Parathyroid adenoma (tissue), 2 donors: ENCODE data around the gene ELP4.

Source experiments
- H2AFZ ChIP-seq: fragments of 300-600 bp; sonication (generic); one replicate; pipeline ENCODE4 v1.7.0; 2017; ENCODE audit warnings: antibody characterized with exemption, mild to moderate bottlenecking
- H3K27ac ChIP-seq: fragments of 300-600 bp; sonication (generic); one replicate; pipeline ENCODE4 v1.7.0; 2017
- H3K27me3 ChIP-seq: fragments of 300-600 bp; sonication (generic); one replicate; pipeline ENCODE4 v1.7.0; 2017; ENCODE audit warnings: low read length; ENCODE audit not compliant: control insufficient read depth, insufficient read depth
- H3K36me3 ChIP-seq: fragments of 300-600 bp; sonication (generic); one replicate; pipeline ENCODE4 v1.7.0; 2017; ENCODE audit warnings: low read length; ENCODE audit not compliant: control insufficient read depth, insufficient read depth
- H3K4me1 ChIP-seq: fragments of 300-600 bp; sonication (generic); one replicate; pipeline ENCODE4 v1.7.0; 2017; ENCODE audit warnings: control low read depth
- H3K4me2 ChIP-seq: fragments of 300-600 bp; sonication (generic); one replicate; pipeline ENCODE4 v1.7.0; 2017; ENCODE audit warnings: low read length
- H3K4me3 ChIP-seq: fragments of 300-600 bp; sonication (generic); one replicate; pipeline ENCODE4 v1.7.0; 2017; ENCODE audit warnings: low read depth, low read length
- H3K79me2 ChIP-seq: fragments of 300-600 bp; sonication (generic); one replicate; pipeline ENCODE4 v1.7.0; 2017; ENCODE audit warnings: control low read depth
- H3K9ac ChIP-seq: fragments of 300-600 bp; sonication (generic); one replicate; pipeline ENCODE4 v1.7.0; 2017; ENCODE audit warnings: mild to moderate bottlenecking
- H3K9me3 ChIP-seq: fragments of 300-600 bp; sonication (generic); one replicate; pipeline ENCODE4 v1.7.0; 2017; ENCODE audit warnings: low read length; ENCODE audit not compliant: control insufficient read depth
- TF ChIP-seq, protein P1 (sequence below): fragments of 300-600 bp; sonication (generic); IDR thresholded peaks from one replicate; pipeline ENCODE4 v1.7.0; 2017; ENCODE audit warnings: antibody characterized with exemption, mild to moderate bottlenecking
- donor health status: primary hyperparathyroidism.

ELP4 gene

DNA sequence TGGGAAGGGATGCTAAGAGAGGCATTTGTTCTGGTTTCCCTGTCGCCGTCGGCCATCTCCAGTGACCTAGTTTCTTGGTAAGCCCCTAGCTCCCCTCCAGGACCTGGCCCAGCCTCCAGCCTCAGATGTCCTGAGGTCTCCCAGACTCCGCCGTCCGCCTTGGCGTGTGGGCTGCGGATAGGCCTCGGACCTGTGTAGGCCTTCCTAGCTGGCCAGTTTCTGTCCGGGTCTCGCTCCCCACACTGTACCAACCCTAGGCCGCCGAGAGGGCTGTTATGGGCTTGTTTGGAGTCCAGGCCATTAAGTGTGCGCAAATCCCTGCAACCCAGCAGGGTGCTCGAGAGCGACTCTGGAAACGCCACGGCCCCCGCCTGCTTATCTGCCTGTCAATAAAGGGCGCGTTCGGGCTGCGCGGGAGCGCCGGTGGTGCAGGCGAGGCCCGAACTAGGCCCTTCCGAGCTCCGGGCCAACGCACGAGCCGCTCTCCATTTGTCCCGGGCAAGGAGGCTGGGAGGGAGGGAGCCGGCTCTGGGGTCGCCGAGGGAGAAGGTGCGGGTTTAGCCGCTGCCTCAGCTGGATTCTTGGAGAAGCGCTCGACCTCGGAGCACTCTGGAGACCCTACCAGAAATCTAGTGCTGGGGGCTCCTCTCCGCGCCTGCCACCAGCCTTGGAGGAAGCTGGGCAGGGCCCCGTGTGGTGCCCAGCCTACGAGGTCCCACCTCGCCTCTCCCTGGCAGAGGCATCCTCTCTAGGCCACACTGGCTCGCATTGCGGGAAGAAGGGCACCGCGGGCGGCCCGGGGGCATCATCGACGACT is 310.3 kb downstream of the ELP4 start:
- Histone ChIP-seq H2AFZ (no peak overlapping the region), H3K9ac (no peak overlapping the region), H3K36me3 (no peaks in the 10 kb centered on the region), H3K27me3 (peaks cover 4% of the 10 kb centered on the region), H3K27ac (no peak overlapping the region), H3K9me3 (no peaks in the 10 kb centered on the region), H3K79me2 (no peaks in the 10 kb centered on the region), H3K4me1 (no peaks in the 10 kb centered on the region), H3K4me3 (no peak overlapping the region), H3K4me2 (no peak overlapping the region)
- TF ChIP-seq, protein P1, sequence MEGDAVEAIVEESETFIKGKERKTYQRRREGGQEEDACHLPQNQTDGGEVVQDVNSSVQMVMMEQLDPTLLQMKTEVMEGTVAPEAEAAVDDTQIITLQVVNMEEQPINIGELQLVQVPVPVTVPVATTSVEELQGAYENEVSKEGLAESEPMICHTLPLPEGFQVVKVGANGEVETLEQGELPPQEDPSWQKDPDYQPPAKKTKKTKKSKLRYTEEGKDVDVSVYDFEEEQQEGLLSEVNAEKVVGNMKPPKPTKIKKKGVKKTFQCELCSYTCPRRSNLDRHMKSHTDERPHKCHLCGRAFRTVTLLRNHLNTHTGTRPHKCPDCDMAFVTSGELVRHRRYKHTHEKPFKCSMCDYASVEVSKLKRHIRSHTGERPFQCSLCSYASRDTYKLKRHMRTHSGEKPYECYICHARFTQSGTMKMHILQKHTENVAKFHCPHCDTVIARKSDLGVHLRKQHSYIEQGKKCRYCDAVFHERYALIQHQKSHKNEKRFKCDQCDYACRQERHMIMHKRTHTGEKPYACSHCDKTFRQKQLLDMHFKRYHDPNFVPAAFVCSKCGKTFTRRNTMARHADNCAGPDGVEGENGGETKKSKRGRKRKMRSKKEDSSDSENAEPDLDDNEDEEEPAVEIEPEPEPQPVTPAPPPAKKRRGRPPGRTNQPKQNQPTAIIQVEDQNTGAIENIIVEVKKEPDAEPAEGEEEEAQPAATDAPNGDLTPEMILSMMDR, result no peak

DNA sequence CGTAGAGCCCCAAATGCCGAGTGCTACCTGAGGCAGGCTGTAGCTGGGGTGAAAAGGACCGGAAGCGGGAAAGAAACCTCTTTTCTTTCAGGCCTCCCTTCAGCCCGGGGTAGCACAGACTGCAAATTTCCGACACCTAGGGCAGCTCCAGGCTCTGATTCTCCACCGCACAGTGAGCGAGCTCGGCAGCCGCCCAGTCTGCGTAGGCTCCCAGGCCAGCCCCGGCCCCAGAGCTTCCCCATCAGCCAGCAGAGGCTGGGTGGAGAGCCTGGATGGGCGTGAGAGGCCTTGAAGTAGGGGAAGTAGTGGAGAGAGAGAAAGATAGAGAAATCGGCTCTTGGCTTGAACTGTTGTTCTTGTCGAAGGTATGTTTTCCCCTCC is 310.9 kb downstream of the ELP4 start:
- H3K27ac ChIP-seq, result no peak overlapping the region
- H3K4me3 ChIP-seq, result no peak overlapping the region
- H3K9ac ChIP-seq, result no peak overlapping the region
- H3K36me3 ChIP-seq, result no peaks in the 10 kb centered on the region
- no peaks in the 10 kb centered on the region for H3K79me2 ChIP-seq
- H3K4me1 ChIP-seq, result no peaks in the 10 kb centered on the region
- H3K27me3 ChIP-seq, result peaks cover 4% of the 10 kb centered on the region
- no peaks in the 10 kb centered on the region for H3K9me3 ChIP-seq
- H2AFZ ChIP-seq, result no peak overlapping the region
- TF ChIP-seq, protein P1, result no peak
- no peak overlapping the region for H3K4me2 ChIP-seq

DNA sequence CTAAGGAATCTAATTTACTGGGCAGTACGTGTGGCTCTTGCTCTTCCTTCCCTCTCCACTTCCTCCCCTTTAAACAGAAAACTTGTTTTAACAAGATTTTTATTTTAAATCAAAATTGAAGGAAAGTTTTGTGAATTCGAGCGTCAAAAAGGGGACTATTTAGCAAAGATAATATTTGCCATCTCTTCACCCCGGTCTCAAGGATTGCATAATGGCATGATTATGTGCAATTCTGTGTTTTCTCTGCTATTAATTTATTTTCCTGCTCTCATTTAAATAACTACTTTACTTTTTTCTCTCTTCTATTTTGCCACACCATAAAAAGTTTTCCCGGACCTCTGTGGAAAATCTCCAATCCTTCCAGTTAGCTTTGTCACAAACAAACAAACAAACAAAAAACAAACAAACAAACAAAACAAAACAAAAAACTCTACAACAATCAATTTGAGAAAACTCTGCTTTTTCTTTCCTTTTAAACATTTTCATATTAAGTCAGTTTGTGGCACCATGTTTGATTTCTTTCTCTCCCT is 311.7 kb downstream of the ELP4 start:
- H3K4me3 ChIP-seq, result no peak overlapping the region
- peaks cover 1% of the 10 kb centered on the region for H3K27me3 ChIP-seq

DNA sequence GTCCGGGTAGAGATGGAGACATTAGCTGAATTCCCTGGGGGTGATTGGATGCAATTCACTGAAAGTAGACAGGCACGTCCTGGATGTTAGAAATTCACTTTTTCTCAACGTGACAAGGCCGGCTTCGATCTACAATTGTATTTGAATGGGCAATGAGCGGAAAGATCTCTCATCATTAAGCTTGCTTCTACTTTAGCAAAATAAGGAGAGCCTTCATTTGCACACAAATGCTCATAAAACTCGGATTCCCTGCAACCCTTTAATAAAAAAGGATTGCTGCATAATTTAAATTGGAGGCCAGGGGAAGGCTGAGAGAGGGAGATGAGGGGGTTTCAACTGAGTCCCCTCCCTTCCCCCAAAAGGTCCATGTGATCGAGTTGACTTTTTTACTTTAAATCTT is 312.2 kb downstream of the ELP4 start:
- Histone ChIP-seq H3K79me2 (no peaks in the 10 kb centered on the region), H2AFZ (no peak overlapping the region), H3K9ac (no peak overlapping the region), H3K4me3 (no peak overlapping the region), H3K27ac (no peak overlapping the region), H3K9me3 (no peaks in the 10 kb centered on the region), H3K4me1 (no peaks in the 10 kb centered on the region), H3K36me3 (no peaks in the 10 kb centered on the region), H3K4me2 (no peak overlapping the region), H3K27me3 (no peaks in the 10 kb centered on the region)
- TF ChIP-seq, protein P1, result no peak

More for the DNA sequence above, 311.7 kb downstream of the ELP4 start:
- Histone ChIP-seq H3K36me3 (no peaks in the 10 kb centered on the region), H3K9me3 (no peaks in the 10 kb centered on the region), H3K4me1 (no peaks in the 10 kb centered on the region), H3K4me2 (no peak overlapping the region), H3K9ac (no peak overlapping the region), H3K79me2 (no peaks in the 10 kb centered on the region), H3K27ac (no peak overlapping the region), H2AFZ (no peak overlapping the region)
- TF ChIP-seq, protein P1, result no peak
